Muscle of leg (tissue), 11 donors: ENCODE data around the gene CCNB3. TPM values are rescaled to one million over a fixed set of nuclear protein-coding genes. Genes with fewer than 3 reads are reported as not detected.

Experiments
- DNase-seq: peaks from one replicate; pipeline ENCODE4 v3.0.0; 2013
- H3K27ac ChIP-seq: one replicate; pipeline ENCODE4 v1.5.1; 2013; ENCODE audit warnings: mild to moderate bottlenecking, low read length, control low read depth
- H3K27me3 ChIP-seq: one replicate; pipeline ENCODE4 v1.6.1; 2013; ENCODE audit warnings: low read length; ENCODE audit not compliant: control insufficient read depth, insufficient read depth
- H3K36me3 ChIP-seq: one replicate; pipeline ENCODE4 v1.6.1; 2013; ENCODE audit warnings: low read length; ENCODE audit not compliant: control insufficient read depth, insufficient read depth
- H3K4me1 ChIP-seq: one replicate; pipeline ENCODE4 v1.6.1; 2013; ENCODE audit warnings: low read length; ENCODE audit not compliant: control insufficient read depth, insufficient read depth
- H3K4me3 ChIP-seq: one replicate; pipeline ENCODE4 v1.5.1; 2013; ENCODE audit warnings: low read length, control low read depth
- H3K9me3 ChIP-seq: replicated peaks from 2 replicates; pipeline ENCODE4 v1.6.1; 2013; ENCODE audit warnings: low read depth, low read length; ENCODE audit not compliant: control insufficient read depth
- WGBS: methylation state at CpG from one replicate; pipeline ENCODE4 v1.1.5; 2013; ENCODE audit warnings: missing lambda C conversion rate; ENCODE audit not compliant: insufficient coverage; 5-methylcytosine and 5-hydroxymethylcytosine counted together
- polyA plus RNA-seq, 8 donors: library from polyadenylated mRNA; unstranded; fragments of 120-200 nt; gene quantifications; one replicate each; pipeline versions ENCODE4 v1.2.1 to v1.2.3, GENCODE V29; 2013; ENCODE audit warnings: inconsistent platforms in 1 of 8, low replicate concordance in 1 of 8; ENCODE audit not compliant: insufficient read length in 8 of 8, insufficient read depth in 1 of 8
- total RNA-seq: library from RNA; stranded (reverse); fragments of 120-200 nt; gene quantifications from one replicate; pipeline ENCODE4 v1.2.4, GENCODE V29; 2013

The CCNB3 gene
- total and polyA plus RNA-seq, 9 donors = 0.71 to 2.0 (median 1.2) TPM

- no peaks in the 10 kb centered on the region for H3K9me3 ChIP-seq
- no peak overlapping the region for H3K27ac ChIP-seq
- H3K4me1 ChIP-seq = no peaks in the 10 kb centered on the region
- no peaks in the 10 kb centered on the region for H3K36me3 ChIP-seq
- no peak overlapping the region for H3K4me3 ChIP-seq
- peaks cover 25% of the 10 kb centered on the region for H3K27me3 ChIP-seq
- DNase-seq = no peak
Observed at GRCh38 chrX:50343917-50344316, 139.4 kb downstream of the CCNB3 start.

GRCh38 chrX:50372966-50373365, 168.4 kb downstream of the CCNB3 start:
- no peaks in the 10 kb centered on the region for H3K9me3 ChIP-seq
- peaks cover 37% of the 10 kb centered on the region for H3K27me3 ChIP-seq
- H3K4me1 ChIP-seq = no peaks in the 10 kb centered on the region
- H3K4me3 ChIP-seq = no peak overlapping the region
- no peak overlapping the region for H3K27ac ChIP-seq
- no CpG with 5 or more reads among the region's 4 CpGs for WGBS
- H3K36me3 ChIP-seq = no peaks in the 10 kb centered on the region
- DNase-seq = no peak

GRCh38 chrX:50375481-50376267, 171.1 kb downstream of the CCNB3 start:
- WGBS = 78% methylated on average over 8 of the region's 9 CpGs
- no peaks in the 10 kb centered on the region for H3K36me3 ChIP-seq
- H3K27me3 ChIP-seq = peaks cover 37% of the 10 kb centered on the region
- H3K9me3 ChIP-seq = no peaks in the 10 kb centered on the region
- no peak overlapping the region for H3K27ac ChIP-seq
- H3K4me1 ChIP-seq = no peaks in the 10 kb centered on the region
- no peak overlapping the region for H3K4me3 ChIP-seq
- no peak for DNase-seq

- Histone ChIP-seq H3K4me1 (no peaks in the 10 kb centered on the region), H3K4me3 (no peak overlapping the region), H3K27ac (no peak overlapping the region), H3K36me3 (no peaks in the 10 kb centered on the region), H3K9me3 (no peaks in the 10 kb centered on the region), H3K27me3 (peaks cover 17% of the 10 kb centered on the region)
- no peak for DNase-seq
- WGBS = 84% methylated on average over 4 of the region's 5 CpGs
Observed at GRCh38 chrX:50381729-50382415, 177.3 kb downstream of the CCNB3 start.

GRCh38 chrX:50386520-50386919, 182.0 kb downstream of the CCNB3 start:
- Histone ChIP-seq H3K36me3 (no peaks in the 10 kb centered on the region), H3K27ac (no peak overlapping the region), H3K27me3 (peaks cover 19% of the 10 kb centered on the region), H3K9me3 (no peaks in the 10 kb centered on the region), H3K4me1 (no peaks in the 10 kb centered on the region), H3K4me3 (no peak overlapping the region)
- WGBS = 50% methylated on average over 1 of the region's 2 CpGs
- DNase-seq = no peak

- no CpG with 5 or more reads among the region's 2 CpGs for WGBS
- DNase-seq = no peak
- H3K4me3 ChIP-seq = no peak overlapping the region
- peaks cover 21% of the 10 kb centered on the region for H3K27me3 ChIP-seq
- H3K9me3 ChIP-seq = no peaks in the 10 kb centered on the region
- H3K4me1 ChIP-seq = no peaks in the 10 kb centered on the region
- H3K27ac ChIP-seq = no peak overlapping the region
- no peaks in the 10 kb centered on the region for H3K36me3 ChIP-seq
Observed at GRCh38 chrX:50393902-50394301, 189.3 kb downstream of the CCNB3 start.

Other genes with a start within 250 kb of the CCNB3 start
- 0.66 TPM for gene AKAP4, start 3.8 kb upstream of the CCNB3 start, total RNA-seq
- gene AKAP4, start 3.8 kb upstream of the CCNB3 start, polyA plus RNA-seq = 1 to 10 TPM in 3 of 8 donors, under 1 TPM in 5; 0.47 to 1.9 (median 0.76) TPM